Astrocyte (in vitro differentiated cells and primary cell): ENCODE data around the gene CAMK1D. TPM values are rescaled to one million over a fixed set of nuclear protein-coding genes. Genes with fewer than 3 reads are reported as not detected.
A peak's percentile ranks its signal among the peaks of the same experiment; 100 is the strongest.

Experiments used
- DNase-seq: peaks from one replicate; pipeline ENCODE4 v3.0.0-alpha.2; 2010; ENCODE audit warnings: low read depth
- FAIRE-seq: peaks from 2 replicates; lab custom pipeline; 2011; peaks lifted over from hg19 to GRCh38; lab: Jason Lieb, UNC
- H2AFZ ChIP-seq: 2 replicates; pipeline ENCODE4 v1.6.0; 2012; ENCODE audit warnings: low read depth, low read length, inconsistent platforms
- H3K27ac ChIP-seq: 2 replicates; pipeline ENCODE4 v1.5.1; 2011; ENCODE audit warnings: low read depth, low read length, inconsistent platforms
- H3K27me3 ChIP-seq: 2 replicates; pipeline ENCODE4 v1.6.0; 2011; ENCODE audit warnings: low read length, inconsistent platforms; ENCODE audit not compliant: insufficient read depth
- H3K36me3 ChIP-seq: 2 replicates; pipeline ENCODE4 v1.5.1; 2011; ENCODE audit warnings: low read length, inconsistent platforms; ENCODE audit not compliant: insufficient read depth
- H3K4me1 ChIP-seq: 2 replicates; pipeline ENCODE4 v1.5.1; 2011; ENCODE audit warnings: low read length, inconsistent platforms; ENCODE audit not compliant: insufficient read depth
- H3K4me2 ChIP-seq: 2 replicates; pipeline ENCODE4 v1.6.0; 2012; ENCODE audit warnings: low read length, inconsistent platforms
- H3K4me3 ChIP-seq: 2 replicates; pipeline ENCODE4 v1.5.1; 2011; ENCODE audit warnings: low read depth, mild to moderate bottlenecking, low read length, inconsistent platforms; ENCODE audit not compliant: insufficient read depth
- H3K79me2 ChIP-seq: 2 replicates; pipeline ENCODE4 v1.6.0; 2012; ENCODE audit warnings: mild to moderate bottlenecking, low read length, inconsistent platforms; ENCODE audit not compliant: insufficient read depth
- H3K9ac ChIP-seq: 2 replicates; pipeline ENCODE4 v1.6.0; 2012; ENCODE audit warnings: mild to moderate bottlenecking, low read length, inconsistent platforms
- H3K9me3 ChIP-seq: 2 replicates; pipeline ENCODE4 v1.5.1; 2012; ENCODE audit warnings: low read depth, mild to moderate bottlenecking, low read length, inconsistent platforms; ENCODE audit not compliant: insufficient read depth
- H4K20me1 ChIP-seq: 2 replicates; pipeline ENCODE4 v1.6.0; 2012; ENCODE audit warnings: low read length, inconsistent platforms; ENCODE audit not compliant: insufficient read depth
- H3K27ac Mint-ChIP-seq: one replicate; pipeline ENCODE4 v1.8.0; 2021; ENCODE audit warnings: mild to moderate bottlenecking, mixed read lengths; ENCODE audit not compliant: unreplicated experiment
- H3K27me3 Mint-ChIP-seq: one replicate; pipeline ENCODE4 v1.8.0; 2021; ENCODE audit warnings: low read depth, mixed read lengths; ENCODE audit not compliant: unreplicated experiment
- H3K36me3 Mint-ChIP-seq: one replicate; pipeline ENCODE4 v1.8.0; 2021; ENCODE audit warnings: low read depth, mixed read lengths; ENCODE audit not compliant: unreplicated experiment
- H3K4me1 Mint-ChIP-seq: one replicate; pipeline ENCODE4 v1.8.0; 2021; ENCODE audit warnings: low read depth, mixed read lengths; ENCODE audit not compliant: unreplicated experiment
- H3K4me3 Mint-ChIP-seq: one replicate; pipeline ENCODE4 v1.8.0; 2021; ENCODE audit warnings: mild to moderate bottlenecking, moderate library complexity, mixed read lengths; ENCODE audit not compliant: unreplicated experiment
- H3K9me3 Mint-ChIP-seq: one replicate; pipeline ENCODE4 v1.8.0; 2021; ENCODE audit warnings: mild to moderate bottlenecking, mixed read lengths; ENCODE audit not compliant: unreplicated experiment
- EZH2 ChIP-seq: IDR thresholded peaks from 2 replicates; pipeline ENCODE4 v1.6.1; 2012; ENCODE audit warnings: mild to moderate bottlenecking, low read length, inconsistent platforms; ENCODE audit not compliant: insufficient read depth
- total RNA-seq: library from RNA; stranded (reverse); gene quantifications from 2 replicates; pipeline ENCODE4 v1.2.1, GENCODE V29; 2021
- TF ChIP-seq, protein P1 (sequence below): IDR thresholded peaks from 2 replicates; pipeline ENCODE4 v1.5.1; 2011; ENCODE audit warnings: low read depth, mild to moderate bottlenecking, inconsistent platforms, low read length, moderate library complexity; ENCODE audit not compliant: insufficient read depth

The CAMK1D gene
- total RNA-seq, 1 donor from 2014 or later: 23.6 TPM

DNA sequence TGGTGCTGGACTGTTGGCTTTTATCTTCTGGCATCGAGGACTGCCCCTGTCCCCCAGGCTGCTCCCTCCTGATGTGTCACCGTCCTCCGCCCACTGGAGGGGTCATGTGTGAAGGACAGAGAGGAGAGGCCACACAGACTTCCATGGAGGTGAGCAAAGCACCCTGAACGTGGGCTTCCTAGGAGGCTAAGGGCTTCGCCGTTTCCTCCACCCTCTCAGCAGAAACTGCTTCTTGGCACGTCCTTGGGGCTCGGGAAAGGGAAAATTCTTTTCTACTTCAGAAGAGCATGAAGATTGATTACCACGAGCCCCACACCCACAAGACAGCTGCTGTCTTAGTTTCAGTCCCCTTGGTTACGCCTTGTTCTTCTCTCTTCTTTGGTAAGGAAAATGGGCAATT lies 433.9 kb downstream of the CAMK1D start:
- Histone ChIP-seq H3K27ac (no peak overlapping the region), H2AFZ (no peak overlapping the region), H4K20me1 (no peaks in the 10 kb centered on the region), H3K27me3 (no peaks in the 10 kb centered on the region), H3K4me2 (no peak overlapping the region), H3K79me2 (no peaks in the 10 kb centered on the region), H3K9ac (no peak overlapping the region), H3K9me3 (no peaks in the 10 kb centered on the region), H3K4me1 (no peaks in the 10 kb centered on the region), H3K4me3 (no peak overlapping the region), H3K36me3 (no peaks in the 10 kb centered on the region)
- Mint-ChIP-seq H3K27me3 (no peaks in the 10 kb centered on the region), H3K36me3 (peaks cover 23% of the 10 kb centered on the region), H3K4me3 (no peak overlapping the region), H3K4me1 (peaks cover 9% of the 10 kb centered on the region), H3K27ac (no peak overlapping the region), H3K9me3 (no peaks in the 10 kb centered on the region)
- FAIRE-seq (no peak), DNase-seq (peak; percentile 23)
- no peak for TF ChIP-seq EZH2
- TF ChIP-seq, protein P1, sequence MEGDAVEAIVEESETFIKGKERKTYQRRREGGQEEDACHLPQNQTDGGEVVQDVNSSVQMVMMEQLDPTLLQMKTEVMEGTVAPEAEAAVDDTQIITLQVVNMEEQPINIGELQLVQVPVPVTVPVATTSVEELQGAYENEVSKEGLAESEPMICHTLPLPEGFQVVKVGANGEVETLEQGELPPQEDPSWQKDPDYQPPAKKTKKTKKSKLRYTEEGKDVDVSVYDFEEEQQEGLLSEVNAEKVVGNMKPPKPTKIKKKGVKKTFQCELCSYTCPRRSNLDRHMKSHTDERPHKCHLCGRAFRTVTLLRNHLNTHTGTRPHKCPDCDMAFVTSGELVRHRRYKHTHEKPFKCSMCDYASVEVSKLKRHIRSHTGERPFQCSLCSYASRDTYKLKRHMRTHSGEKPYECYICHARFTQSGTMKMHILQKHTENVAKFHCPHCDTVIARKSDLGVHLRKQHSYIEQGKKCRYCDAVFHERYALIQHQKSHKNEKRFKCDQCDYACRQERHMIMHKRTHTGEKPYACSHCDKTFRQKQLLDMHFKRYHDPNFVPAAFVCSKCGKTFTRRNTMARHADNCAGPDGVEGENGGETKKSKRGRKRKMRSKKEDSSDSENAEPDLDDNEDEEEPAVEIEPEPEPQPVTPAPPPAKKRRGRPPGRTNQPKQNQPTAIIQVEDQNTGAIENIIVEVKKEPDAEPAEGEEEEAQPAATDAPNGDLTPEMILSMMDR: no peak

DNA sequence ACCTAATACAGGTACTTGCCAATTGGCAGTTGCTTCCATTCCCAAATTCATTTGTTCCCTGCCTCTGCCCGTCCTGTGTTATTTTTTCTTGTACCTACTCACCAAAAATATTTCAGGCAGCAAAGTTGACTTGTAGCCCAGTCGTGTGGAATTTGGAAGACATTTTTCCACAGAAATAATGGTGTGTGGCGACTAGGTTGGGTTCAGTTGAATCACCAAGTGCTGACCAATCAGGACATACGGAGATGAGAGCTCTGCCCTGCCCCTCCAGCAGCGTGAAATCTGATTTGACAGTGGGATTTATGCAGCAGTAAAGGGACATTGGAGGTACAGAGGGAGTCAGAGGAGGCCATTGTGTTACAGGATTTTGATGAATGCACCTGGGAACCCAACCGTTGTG lies 435.3 kb downstream of the CAMK1D start:
- H3K4me3 ChIP-seq: no peak overlapping the region
- no peak overlapping the region for H3K4me3 Mint-ChIP-seq
- H2AFZ ChIP-seq: no peak overlapping the region
- H3K27ac Mint-ChIP-seq: no peak overlapping the region
- no peaks in the 10 kb centered on the region for H3K27me3 Mint-ChIP-seq
- peak; percentile 57 for DNase-seq
- no peaks in the 10 kb centered on the region for H3K79me2 ChIP-seq
- H3K27me3 ChIP-seq: no peaks in the 10 kb centered on the region
- peaks cover 20% of the 10 kb centered on the region for H3K36me3 Mint-ChIP-seq
- TF ChIP-seq EZH2: no peak
- TF ChIP-seq, protein P1: no peak
- H3K4me1 ChIP-seq: no peaks in the 10 kb centered on the region
- H3K27ac ChIP-seq: no peak overlapping the region
- no peaks in the 10 kb centered on the region for H4K20me1 ChIP-seq
- H3K9me3 Mint-ChIP-seq: no peaks in the 10 kb centered on the region
- no peaks in the 10 kb centered on the region for H3K9me3 ChIP-seq
- no peak for FAIRE-seq
- no peaks in the 10 kb centered on the region for H3K36me3 ChIP-seq
- H3K4me1 Mint-ChIP-seq: peaks cover 9% of the 10 kb centered on the region
- H3K9ac ChIP-seq: no peak overlapping the region
- H3K4me2 ChIP-seq: no peak overlapping the region

DNA sequence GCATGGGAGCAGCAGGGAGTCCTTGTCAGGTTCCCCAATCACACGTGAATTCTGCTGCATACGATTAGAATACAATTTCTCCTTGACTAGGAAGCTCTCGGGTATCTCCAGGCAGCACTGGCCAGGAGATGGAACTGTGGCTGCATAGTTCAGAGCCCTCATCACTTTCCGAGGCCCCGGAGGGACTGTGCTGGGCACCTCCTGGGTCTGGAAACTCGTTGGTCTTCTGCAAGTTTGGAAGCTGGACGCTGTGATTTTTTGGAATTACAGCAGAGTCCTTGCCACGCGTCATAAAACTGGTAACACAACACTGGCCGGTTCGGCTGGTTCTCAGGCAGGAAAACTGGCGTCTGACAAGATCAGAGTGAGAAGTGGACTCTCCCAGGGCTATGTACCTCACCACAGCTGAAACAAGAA lies 436.1 kb downstream of the CAMK1D start:
- H3K36me3 Mint-ChIP-seq: peaks cover 18% of the 10 kb centered on the region
- no peak overlapping the region for H3K4me3 ChIP-seq
- no peaks in the 10 kb centered on the region for H3K4me1 ChIP-seq
- H3K4me2 ChIP-seq: no peak overlapping the region
- H4K20me1 ChIP-seq: no peaks in the 10 kb centered on the region
- H3K27ac Mint-ChIP-seq: no peak overlapping the region
- H3K4me3 Mint-ChIP-seq: no peak overlapping the region
- H3K9me3 Mint-ChIP-seq: no peaks in the 10 kb centered on the region
- H3K4me1 Mint-ChIP-seq: peaks cover 9% of the 10 kb centered on the region
- no peak for TF ChIP-seq EZH2
- TF ChIP-seq, protein P1: no peak
- no peaks in the 10 kb centered on the region for H3K9me3 ChIP-seq
- H2AFZ ChIP-seq: no peak overlapping the region
- no peak overlapping the region for H3K9ac ChIP-seq
- no peaks in the 10 kb centered on the region for H3K27me3 ChIP-seq
- FAIRE-seq: no peak
- no peak for DNase-seq
- H3K36me3 ChIP-seq: no peaks in the 10 kb centered on the region
- no peaks in the 10 kb centered on the region for H3K79me2 ChIP-seq
- no peak overlapping the region for H3K27ac ChIP-seq
- no peaks in the 10 kb centered on the region for H3K27me3 Mint-ChIP-seq
